Kasumi-1 (cell line): ENCODE results near the gene SLC12A5.
A peak's percentile ranks its signal among the peaks of the same experiment; 100 is the strongest.

Source experiments
- DNase-seq, 2 experiments: peaks; one replicate each; lab custom pipeline; 2025; lab: John Stamatoyannopoulos, UW

The SLC12A5 gene

GRCh38 chr20:46027245-46027853 is 1.7 kb upstream of the SLC12A5 start:
- peak; percentile 45 to 55 for DNase-seq

DNA sequence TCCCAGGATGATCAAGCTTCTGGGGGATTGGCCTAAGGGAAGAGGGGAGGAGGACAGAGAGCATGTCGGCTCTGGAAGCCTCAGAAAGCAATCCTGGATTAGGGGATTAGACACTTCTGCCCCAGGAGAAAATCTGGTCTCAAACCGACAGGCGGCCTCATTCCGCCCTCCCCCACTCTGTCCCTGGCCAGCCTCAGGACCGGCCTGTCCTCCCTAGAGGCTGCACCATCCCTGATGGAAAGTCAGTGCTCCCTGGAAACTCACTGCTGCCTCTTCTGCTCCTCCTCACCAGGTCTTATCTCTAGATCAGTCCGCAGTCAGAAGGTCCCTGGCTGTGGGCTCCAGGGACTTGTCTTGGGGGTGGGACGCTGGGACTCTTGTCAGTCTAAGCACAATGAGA is 905 bp upstream of the SLC12A5 start:
- DNase-seq, result no peak

- no peak for DNase-seq
These were observed 1.4 kb downstream of the SLC12A5 start for GRCh38 chr20:46030284-46031013.

- DNase-seq, result no peak
These were observed 2.1 kb downstream of the SLC12A5 start for GRCh38 chr20:46031014-46031569.

DNA sequence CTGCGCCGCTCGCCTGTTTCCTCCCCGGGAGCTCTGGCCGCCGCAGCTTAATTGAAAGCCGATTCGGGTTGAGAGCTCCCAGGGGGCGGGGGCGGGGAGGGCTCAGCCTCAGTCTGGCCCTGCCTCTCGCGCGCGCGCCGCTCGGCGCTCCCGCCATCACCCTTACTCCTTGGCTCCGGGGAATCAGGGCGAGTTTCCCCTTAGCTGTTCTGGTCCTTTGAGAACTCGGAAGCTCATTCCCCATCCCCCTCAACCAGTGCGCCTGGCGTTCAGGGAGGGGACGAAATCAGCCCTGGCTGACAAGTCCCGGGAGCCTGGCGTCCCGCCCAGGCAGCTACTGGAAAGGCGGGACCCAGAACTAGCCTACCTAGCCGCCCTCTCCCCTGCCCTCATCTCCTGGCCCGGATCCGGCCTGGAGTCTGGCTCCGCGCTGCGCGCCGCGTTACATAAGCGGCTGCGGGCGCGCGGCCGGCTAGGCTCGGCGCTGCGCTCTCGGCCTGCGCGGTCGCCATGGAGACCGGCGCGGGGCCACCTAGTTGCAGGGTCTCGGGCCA is 2.8 kb downstream of the SLC12A5 start:
- no peak for DNase-seq

DNA sequence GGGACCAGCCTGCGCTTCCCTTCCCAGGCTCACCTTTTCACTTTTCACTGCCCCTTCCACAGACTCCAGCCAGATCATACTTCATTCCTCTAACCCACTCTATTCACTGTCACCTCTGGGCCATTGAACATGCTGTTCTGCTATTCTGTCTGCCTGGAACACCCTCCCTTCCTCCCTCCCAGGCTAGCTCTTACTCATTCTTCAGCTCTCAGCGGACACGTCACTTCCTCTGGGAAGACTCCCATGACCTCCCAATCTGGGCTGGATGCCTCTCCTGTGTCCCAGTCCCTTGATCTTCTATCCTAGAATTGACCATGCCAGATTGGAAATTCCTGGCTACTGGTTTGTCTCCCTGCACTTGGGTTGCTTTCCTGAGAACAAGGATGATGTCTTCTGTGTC is 5.0 kb downstream of the SLC12A5 start:
- no peak for DNase-seq

DNA sequence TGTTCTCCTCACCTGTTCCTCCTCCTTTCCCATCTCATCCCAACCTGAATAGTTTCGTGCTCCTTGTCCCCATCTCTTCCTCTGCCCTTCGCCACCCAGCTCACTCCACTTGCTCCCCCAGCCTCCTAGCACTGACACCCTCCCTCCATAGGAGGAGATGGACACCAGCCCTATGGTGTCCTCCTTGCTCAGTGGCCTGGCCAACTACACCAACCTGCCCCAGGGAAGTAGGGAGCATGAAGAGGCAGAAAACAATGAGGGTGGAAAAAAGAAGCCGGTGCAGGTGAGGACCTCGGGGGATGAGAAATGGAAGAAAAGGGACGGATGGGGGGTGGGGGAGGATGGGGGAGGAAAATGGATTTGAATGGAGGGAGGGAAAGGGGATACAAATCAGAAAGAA is 6.2 kb downstream of the SLC12A5 start:
- no peak for DNase-seq

- no peak for DNase-seq
These were observed 6.7 kb downstream of the SLC12A5 start for GRCh38 chr20:46035713-46036112.

DNA sequence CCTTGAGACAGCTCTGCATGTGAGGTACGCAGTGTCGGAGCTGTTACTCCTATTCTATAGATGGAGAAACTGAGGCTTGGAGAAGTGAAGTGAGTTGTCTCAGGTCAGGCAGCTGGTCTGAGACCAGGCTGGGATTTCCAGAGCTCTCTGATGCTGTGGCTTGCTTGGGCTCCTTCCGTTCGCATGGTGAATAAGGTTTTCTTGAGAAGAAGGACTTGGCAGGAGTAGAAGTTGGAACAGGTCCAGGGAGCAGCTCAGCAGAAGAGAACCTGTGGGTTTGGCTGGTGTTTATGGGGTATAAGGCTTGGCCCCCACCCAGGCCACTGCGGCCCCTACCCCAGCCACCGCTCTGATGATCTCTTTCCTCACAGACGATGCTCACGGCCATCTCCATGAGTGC is 7.4 kb downstream of the SLC12A5 start:
- DNase-seq, result no peak

DNA sequence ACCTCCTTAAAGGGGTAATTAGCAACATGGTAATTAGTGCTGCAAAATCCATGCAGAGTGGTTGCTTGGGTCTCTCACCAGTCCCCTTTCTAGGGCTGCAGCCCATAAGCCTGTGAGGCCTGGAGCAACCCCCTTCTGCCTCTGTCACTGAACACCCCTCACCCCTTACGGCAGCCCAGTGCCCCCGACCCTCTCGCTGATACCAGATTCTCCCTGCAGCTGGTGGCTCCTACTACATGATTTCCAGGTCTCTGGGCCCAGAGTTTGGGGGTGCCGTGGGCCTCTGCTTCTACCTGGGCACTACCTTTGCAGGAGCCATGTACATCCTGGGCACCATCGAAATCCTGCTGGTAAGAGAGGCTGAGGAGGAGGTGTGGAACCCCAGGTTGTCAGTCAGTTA is 8.0 kb downstream of the SLC12A5 start:
- DNase-seq, result no peak

DNA sequence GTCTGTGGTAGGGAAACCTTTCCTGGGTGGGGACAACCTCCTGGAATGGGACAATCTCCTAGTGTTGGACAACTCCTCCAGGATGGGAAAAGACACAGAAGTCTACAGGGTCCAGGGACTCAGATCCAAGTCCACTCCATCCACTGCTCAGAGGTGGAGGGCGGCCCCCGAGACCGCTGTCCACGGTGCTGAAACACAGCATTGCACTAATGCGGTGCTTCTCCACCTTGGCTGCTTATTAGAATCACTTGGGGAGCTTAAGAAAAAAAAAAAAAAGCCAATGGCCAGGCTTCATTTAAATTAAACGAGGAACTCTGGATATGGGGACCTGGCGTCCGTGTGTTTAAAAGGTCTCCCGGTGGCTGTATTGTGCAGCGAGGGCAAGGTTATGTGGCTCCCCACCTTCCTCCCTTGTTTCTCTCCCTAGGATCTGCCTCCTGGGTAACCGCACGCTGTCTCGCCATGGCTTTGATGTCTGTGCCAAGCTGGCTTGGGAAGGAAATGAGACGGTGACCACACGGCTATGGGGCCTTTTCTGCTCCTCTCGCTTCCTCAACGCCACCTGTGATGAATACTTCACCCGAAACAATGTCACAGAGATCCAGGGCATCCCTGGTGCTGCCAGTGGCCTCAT is 12.0 kb downstream of the SLC12A5 start:
- DNase-seq, result peak; percentile 8 to 21

- DNase-seq, result no peak
These were observed 14.5 kb downstream of the SLC12A5 start for GRCh38 chr20:46043556-46043955.

- DNase-seq, result no peak
These were observed 15.9 kb downstream of the SLC12A5 start for GRCh38 chr20:46044896-46045295.

GRCh38 chr20:46046588-46047310 is 17.7 kb downstream of the SLC12A5 start:
- no peak for DNase-seq

- DNase-seq, result no peak
These were observed 18.8 kb downstream of the SLC12A5 start for GRCh38 chr20:46047821-46048220.

GRCh38 chr20:46049190-46049589 is 20.2 kb downstream of the SLC12A5 start:
- DNase-seq, result no peak

DNA sequence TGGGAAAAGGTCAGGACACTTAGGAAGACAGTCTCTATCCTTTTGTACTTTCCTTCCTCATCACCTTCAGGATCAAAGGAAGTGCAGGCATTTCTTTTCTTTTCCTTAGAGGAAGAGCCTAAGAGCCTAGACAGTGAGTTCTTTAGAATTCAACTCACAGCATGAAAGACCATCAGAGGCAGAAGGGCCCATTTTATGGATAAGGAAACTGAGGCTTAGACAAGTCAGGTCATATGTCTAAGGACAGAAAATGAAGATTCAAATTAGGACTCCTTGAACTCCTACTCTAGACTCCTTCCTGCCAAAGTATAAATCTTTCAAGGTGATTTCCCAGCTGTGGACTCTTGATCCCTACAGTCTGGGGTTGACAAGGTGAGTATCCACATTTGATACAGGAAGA is 20.8 kb downstream of the SLC12A5 start:
- DNase-seq, result no peak

DNA sequence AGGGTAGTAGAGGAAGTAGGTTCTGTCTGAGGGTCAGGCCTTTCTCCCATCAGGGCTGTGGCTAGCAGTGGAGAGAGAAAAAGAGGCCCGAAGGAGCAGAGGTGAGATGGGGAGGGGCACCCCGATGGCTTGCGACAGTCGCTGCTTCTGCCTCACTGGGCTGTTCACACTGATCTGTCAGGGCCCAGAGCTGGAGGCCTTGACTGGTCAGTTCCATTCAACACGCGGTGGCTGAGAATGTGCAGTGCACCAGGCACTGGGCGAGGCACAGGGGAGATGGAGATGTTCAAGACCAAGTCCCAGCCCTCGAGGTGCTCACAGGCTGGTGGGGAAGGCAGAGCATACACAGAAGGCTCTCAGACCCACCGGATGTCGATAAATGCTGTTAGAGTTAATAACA is 21.4 kb downstream of the SLC12A5 start:
- no peak for DNase-seq

DNA sequence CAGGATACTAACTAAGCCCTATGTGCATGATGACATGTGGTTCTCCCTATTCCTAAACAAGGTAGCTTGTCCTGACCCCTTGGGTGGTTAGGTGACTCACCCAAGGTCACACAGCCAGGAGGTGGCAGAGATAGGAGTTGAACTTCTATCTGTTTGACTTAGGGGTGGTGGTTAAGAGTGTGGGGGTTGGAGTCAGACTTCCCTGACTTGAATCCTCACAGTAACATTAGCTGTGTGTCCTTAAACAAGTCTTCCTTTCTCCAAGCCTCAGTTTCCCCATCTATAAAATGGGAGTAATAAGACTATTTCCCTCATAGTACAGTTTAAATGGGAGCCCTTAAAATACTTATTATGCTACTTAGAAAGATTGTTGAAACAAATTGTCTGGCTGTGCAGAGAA is 21.9 kb downstream of the SLC12A5 start:
- DNase-seq, result no peak

- no peak for DNase-seq
These were observed 22.7 kb downstream of the SLC12A5 start for GRCh38 chr20:46051556-46052308.

- DNase-seq, result no peak
These were observed 24.4 kb downstream of the SLC12A5 start for GRCh38 chr20:46053416-46053815.
